ENCODE data around the gene HOXB13.
A peak's percentile ranks its signal among the peaks of the same experiment; 100 is the strongest.
"Not testable (repeated sequence)": the region's sequence is repeated elsewhere in the genome, so short reads cannot be mapped to it uniquely, and the experiment has no call there.

The HOXB13 gene

DNA sequence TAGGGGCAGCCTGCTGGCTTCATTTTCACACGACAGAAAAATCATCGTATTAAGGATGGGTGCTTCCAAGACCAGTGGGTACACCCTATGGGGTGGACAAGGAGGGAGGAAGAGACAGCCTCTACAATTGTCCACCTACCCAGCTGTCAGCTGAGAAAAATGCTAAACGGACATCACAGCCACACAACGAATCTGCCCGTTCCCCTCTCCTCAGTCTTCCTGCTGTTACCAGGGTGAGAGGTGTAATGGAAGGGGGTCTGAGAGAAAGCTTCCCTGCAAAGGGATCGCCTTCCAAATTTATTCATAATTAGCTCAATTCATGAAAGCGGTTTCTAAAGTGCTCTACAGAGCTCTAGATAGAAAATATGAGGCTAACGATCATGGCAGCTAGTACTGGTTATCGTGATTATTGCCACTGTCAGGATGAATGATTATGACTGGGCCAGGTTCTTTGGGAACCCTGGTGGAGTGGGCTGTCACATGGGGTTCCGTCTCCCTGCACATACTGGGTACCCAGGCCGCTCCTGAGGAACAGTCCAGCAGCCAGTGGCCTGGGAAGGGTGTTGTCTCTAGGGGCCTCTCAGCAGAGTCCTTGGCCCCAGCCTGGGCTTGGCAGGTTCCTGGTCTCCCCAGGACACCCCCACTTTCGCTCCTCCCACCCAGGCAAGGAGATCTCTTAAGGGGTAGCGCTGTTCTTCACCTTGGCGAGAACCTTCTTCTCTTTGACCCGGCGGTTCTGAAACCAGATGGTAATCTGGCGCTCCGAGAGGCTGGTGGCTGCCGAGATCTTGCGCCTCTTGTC lies 2.2 kb downstream of the HOXB13 start:
- no peak for DNase-seq

DNA sequence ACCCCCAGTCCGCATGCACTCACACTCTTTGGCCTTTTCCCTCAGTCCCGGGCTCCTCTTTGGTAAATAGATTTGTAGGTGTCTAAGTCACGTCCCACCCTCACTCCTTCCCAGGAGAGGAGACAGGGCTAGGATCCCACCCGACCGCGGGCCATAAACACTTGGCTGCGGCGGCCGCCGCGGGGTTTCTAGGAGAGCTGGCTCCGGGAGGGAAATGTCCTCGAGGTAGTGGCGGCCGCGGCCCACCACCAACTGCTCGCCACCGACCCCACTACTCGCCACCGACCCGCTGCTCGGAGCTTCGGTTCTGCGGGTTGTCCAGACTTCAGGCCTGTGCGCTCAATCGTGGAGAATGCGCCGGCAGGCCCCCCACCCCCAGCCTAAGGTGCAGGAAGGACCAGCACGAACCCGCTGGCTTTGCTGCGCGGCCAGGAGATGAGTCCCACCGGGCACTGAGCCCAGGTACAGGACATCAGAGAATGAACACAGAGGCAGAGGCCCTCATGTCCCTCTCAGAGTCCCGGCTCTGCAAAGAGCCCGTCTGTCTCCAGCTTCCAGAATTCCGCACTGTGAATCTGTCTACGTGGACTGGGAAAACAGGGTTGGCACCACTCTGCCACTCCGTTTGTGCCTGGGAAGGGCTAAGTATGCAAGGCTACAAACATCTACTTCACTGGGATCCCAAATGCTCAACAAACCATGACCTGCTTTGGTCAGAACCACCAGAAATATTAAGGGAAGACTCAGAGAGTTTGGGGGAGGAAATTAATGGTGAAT lies 3.1 kb downstream of the HOXB13 start:
- no peak for DNase-seq

DNA sequence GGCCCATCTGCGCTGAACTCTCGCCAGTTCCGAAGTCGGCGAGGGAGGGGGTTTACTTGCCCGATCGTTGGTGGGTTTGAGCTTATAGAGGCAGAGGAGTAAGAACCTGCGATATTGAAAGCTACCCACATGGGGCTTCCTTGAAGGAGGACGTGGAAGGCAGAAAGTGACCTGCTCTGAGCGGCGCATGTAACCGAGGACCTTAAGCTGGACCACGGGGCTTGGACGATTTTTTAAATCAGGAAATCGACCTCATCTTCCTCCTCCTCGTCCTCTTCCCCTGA lies 3.6 kb downstream of the HOXB13 start:
- DNase-seq, result no peak

DNA sequence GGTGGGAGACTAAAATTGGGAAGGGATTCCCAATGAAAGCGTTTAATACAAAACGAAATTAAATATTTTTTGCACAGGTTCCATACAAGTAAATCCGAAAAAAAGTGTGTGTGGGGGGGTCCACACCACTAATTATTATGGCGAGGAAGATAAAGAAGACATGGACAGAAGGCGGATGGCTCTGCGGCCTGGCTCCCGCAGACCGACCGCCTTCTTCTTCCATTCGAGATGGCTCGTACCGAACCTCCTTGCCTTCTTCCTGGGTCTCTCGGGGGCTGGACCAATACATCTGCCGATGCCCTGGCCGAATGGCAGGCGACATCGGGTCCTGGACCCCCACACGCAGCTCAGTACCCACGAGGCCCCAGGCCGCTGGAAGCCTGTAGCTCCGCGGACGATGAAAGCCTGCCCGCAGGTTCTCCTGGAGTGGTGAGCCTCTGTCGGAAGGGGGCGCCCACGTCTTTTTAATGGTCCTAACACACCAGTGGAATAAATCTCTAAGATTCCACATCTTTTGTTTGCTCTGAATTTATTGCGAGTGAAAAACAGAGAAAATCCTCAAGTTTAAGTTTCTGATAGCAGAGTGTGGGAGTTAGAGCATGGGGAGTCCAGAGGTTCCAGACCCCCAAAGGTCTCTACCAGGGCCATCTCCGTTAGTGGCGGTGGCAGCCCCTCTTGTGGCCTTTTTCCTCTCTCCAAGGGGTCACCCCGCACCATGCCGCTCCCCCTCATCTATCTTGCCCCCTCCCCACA lies 4.1 kb downstream of the HOXB13 start:
- peak; percentile 69 for DNase-seq

DNA sequence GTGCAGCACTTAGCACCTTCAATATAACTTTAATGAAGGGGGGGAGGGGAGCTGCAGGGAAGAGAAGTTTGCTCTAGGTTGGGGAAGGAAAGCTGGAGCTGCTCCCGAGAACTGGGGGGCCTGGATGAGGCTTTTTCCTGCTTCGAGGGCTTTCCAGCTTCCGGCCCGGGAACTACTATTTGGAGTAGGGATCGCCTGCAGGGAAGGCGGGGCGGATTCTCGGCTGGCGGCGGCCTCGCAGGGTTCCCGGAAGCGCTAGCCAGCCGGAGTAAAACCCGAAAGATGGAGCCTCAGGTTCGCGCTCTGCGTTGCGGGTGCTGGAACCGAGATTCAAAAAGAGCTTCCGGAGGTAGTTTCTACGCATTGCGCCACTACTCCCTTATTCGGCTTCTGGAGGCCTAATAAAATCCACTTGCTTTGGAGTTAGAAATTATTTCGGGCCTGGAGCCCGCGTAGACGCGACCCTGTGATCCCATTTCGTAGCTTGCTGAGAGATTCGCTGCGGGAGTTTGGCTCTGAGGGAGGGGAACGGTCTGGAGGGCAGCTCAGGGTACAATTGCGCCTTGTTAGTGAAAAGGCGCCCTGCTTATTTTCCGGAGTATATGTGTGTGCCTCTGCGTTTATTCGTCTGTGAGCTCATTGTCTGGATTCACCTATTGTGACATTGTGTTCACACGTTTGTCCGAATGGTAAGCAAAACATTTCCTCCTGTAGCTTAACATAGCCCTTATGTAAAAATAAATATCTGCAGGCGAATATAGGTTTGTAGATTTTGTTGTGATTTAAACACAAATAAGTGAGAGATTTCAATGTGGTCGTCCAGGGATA lies 4.9 kb downstream of the HOXB13 start:
- DNase-seq, result peak; percentile 56

DNA sequence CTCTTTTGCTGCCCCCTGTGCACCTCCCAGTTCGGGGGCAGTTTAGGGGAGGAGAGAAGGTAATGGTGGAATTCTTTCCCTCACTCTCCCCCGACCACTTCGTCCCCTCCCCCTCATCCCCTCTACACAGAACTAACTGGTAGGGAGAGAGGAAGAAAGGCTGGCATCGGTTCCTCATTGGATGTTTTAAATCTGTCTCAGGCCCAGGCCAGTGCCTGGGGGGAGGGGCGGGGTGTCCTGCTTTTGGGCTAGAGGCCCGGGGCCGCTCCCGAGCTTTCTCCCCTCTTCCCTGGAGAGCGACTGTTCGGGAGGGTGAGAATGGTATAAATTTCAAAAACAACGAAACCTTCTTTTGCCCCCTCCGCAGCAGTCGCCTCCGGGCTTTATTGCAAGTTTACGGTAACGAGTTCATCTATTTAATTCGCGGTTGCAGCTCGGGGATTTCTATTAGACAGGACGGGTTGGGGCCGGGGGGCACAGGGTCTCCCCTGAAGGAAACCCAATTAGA lies 5.6 kb downstream of the HOXB13 start, which contains the start of gene PRAC2:
Gene PRAC2 (plus strand): TSS at position 271 of the 508 bp plus-strand sequence. CDS start 1,226 bp downstream, outside the sequence.
- peak; percentile 16 for DNase-seq

DNA sequence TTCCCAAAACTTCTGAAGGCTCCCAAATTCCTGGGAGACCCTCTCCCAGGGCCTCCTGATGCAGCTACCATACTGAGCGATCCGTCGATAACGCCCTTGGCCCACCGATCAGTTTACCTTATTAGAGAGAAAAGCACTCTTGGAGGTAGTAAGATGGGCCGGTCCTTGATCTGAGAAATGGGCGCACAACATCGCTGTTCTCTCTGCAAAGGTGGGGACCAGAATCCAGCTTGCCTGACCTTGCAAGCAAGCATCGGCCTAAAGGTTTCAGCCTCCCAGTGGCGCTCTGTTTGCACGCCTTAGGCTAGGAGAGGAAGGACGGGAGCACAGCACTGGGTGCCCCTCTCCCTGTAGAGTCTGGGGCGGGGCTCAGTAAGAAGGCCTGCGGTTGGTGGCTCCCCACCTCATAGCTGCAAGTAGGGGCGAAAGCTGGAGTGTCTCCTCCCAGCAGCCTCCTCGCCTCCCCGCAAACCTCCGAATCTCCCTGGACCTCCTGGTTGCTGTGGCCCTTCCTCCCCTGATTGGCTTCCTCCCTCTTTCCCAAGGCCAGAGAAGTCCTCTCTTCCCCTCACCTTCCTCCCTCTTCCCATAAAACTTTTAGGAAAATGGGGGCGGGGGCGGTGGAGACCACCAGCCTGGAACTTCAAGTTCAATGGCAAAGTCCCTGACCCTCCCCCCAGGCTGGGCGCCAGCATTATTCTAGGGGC lies 6.2 kb downstream of the HOXB13 start, which contains the start of gene PRAC1:
Gene PRAC1 (minus strand): TSS at position 318 of the 707 bp plus-strand sequence. CDS start 126 bp downstream, at position 192.
- DNase-seq, result no peak

DNA sequence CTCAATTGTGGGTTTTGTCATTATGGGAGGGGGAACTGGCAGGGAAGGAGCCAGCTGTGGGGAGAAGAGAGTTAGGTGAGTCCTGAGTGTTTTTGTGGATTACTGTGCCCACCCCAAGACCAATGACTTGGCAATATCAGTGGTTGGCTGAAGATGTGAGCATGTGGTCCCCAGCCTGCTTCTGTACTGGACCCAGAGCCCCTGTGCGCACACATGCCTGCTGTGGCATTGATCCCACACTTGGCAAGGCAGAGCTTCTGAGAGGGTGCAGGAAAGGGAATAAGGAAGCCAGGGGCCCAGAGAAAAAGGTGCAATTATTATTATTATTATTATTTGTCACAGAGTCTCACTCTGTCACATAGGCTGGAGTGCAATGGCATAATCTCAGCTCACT lies 7.5 kb downstream of the HOXB13 start:
- no peak for DNase-seq

DNA sequence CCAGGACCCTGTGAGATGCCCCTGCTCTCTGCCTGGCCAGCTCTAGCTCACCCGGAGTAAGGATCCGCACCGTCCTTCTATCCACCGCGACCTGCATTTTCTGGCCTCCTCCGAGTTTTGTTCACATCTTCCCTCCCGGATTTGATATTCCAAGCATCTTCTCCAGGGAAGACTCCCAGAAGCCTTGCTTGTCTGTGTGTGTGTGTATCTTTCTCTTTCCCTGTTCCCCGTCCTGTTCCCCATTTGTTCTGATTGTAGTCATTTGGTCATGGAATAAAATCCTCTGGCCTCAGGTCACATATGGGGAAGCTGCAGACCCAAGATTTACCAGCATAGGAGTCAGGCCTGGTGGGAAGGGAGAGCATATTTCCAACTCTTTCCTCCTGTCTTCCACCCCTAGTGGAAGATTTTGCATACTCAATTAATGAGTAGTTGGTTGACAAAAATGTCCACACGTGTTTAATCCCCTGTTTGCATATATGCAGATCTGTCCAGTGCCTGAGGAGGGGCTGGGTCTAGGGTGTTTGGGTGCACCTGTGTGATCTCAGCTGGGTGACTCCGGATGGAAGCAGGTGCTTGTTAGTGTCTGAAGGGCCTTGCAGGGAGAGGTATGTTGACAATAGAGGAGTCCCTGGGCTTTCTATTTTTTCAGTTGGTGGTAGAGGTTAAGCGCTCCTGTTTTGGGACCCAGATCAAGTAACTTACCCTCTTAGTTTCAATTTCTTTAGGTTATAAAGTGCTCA lies 8.1 kb downstream of the HOXB13 start:
- DNase-seq, result peak; percentile 34

DNA sequence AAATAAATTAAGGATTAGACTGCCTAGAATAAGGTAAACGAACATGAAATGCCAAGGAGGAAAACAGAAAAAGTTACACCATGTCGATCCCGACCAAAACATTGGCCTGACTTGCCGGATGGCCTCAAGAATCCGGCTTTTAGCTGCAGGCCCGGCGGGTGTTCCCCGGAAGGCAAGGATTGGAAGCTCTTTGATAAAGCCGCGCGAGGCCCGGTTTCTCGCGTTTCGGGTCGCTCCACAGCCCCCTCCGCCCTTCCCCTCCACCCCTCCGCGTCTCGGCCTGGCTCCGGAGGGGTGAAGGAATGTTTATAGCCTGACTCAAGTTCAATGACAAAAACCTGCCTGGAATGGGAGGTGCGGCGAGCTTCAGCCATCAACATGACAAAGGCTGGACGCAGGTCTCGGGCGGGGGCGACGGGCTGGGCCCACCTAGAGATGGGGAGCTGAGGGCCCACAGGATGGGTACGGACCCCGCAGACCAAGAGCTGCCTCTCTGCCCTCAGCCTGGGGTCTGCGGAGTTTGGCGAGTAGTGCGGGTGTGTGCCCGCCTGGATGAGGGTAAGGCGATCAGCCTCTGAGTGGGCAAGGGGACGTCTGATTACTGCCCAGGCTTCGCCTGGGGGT lies 8.8 kb downstream of the HOXB13 start:
- DNase-seq, result no peak

DNA sequence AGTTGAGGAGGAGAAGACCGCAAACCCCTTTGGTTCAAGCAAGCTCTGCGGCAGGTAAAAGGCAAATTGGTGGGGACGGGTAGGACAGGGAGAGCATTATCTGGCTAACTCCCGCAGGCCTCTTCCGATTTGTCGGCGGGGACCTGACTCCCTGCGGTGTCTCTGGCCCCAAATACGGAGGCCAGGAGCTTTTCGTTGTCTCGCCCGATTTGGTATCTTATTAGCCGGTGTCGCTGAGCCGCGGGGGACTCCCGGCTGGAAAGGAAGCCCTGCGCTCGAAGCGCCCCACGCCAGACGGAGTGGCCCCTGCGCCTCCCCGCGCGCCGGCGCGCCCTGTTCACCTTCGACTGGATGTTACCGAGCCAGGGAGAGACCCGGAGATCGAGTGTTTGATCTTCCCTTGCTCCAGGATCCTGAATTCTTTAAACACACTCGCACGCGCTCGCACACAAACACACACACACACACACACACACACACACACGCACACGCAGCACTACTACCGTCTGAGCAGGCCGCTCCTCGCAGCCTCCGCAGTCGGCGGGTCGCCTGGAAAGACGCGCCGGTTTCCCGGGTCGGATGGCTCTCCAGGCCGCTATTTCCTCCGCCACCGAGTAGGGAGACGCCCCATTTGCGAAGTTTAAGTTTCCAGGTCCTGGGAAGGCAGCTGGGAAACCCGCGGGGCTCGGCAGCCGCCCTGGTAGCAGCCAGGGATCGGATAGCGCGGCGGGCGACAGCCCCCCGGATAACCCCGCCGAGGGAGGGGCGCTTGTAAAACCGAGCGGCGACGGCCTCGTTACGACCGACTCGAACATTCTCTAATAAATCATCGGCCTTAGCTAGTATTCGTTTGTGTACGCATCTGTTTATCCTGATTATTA lies 9.5 kb downstream of the HOXB13 start:
- DNase-seq, result no peak

DNA sequence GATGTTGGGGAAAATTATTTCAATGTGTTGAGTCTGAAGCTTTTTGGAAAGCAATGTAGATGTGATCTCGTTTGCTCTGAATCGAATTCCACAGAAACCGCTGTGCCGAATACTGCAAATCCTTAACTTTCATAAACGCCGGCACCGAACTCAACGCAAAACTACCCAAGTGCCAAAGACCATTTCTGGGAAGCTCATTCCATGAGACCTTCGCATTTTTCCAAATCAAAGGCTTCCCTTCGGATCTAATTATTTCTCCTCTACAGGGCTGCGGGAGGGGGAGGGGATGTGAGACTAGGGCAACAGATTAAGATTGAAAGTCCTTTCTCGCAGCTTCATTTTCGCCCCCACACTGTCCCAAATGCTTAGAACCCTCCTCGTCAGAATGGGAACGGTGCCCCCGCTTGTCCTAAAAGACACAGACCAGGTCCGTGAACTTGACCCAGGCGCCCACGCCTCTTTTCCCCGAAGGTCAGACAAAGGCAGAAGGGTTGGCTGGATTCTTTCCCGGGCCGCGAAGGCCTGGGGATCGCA lies 10.3 kb downstream of the HOXB13 start:
- DNase-seq, result no peak

DNA sequence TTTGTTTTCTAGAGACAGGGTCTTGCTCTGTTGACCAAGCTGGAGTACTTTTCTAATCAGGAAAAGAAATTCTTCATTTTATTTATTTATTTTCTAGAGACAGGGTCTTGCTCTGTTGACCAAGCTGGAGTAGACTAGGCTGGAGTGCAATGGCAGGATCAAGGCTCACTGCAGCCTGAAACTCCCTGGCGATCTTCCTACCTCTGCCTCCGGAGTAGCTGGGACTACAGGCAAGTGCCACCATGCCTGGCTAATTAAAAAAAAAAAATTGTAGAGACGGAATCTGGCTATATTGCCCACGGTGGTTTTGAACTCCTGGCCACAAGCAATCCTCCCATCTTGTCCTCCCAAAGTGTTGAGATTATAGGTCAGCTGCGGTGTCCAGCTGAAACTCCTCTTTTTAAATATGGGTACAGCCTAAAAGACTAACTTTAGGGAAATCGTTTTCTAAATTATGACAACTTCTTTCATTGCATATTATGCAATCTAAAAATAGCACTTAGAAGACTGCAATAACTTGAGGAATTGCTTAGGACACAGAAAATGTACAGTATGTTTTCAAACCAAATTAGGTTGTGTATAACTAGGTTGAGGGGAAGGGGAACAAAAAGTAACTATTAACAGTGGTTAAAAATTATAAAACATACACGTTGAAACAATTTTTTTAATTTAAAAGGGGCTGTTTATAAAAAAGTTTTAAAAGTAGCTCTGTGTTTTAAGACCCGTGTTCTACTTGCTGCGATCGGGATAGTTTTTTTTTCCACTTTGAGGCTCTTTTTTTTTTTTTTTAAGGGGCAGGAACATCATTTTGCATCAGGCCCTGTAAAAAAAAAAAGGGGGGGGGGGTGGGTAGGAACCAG lies 11.0 kb downstream of the HOXB13 start:
- no peak for DNase-seq

DNA sequence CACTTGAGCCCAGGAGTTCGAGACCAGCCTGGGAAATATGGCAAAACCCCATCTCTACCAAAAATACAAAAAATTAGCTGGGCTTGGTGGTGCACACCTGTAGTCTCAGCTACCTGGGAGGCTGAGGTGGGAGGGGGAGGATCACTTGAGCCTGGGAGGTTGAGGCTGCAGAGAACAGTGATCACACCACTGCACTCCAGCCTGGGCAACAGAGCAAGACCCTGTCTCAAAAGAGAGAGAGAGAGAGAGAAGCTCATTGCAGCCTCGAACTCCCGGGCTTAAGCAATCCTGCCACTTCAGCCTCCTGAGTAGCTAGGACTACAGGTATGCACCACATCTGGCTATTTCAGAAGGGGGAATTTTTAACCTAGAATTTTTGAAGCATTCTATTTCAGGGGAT lies 12.0 kb downstream of the HOXB13 start:
- DNase-seq, result not testable (repeated sequence)

DNA sequence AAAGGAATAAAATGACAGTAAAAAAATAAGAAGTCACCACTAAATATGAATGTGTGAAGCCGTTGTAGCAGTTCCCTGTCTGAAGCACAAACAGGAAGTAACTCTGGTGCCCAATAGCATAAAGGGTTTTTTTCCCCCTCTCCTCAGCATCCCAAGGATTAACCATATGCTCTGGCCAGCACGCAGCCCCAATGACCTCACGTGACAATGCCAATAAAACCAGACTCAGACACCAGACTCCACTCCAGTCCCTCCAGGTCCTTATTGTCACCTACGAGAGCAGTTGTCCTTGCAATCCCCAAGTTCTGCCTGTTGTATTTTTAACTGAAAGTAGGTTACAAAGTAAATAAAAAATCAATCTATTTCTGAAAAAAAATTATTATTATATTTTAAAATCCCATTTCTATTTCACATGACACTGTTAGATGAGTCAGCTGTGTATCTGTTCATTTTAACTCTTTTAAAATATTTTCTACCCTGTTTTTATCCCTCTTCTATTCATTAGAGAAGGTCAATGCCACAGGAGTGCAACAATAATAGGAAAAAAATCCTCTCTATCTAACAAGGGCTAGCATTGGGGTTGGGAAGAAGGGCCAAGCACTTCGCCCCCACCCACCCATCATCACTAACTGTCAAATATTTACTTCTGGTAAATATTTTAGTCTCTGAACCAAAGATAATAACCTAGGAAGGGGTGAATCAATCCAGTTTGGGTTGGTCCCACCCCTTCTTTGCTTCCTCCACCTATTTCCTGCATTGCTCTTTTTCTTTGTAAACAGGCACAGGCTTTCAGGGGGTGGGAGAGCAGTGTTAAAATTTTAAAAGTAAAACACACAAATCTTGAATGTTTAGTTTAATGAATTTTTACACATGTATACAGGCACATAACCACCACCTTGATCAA lies 12.8 kb downstream of the HOXB13 start:
- DNase-seq, result peak; percentile 80

DNA sequence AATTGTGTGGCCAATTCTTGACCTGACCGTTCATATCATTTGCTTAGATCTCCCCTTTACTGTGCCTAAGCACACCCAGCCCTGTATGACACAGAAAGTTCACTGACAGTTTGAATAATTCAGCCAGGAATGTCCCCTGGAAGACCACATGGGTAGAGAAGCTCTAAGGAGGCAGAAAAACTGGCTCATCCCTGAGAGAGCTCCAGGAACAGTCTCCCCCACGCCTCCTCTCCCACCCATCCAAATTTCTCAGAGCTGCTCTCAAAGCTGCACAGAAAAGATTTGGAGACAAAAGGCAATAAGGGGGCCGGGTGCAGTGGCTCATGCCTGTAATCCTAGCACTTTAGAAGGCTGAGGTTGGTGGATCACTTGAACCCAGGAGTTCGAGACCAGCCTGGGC lies 17.4 kb downstream of the HOXB13 start:
- no peak for DNase-seq

Measured in DMS153 (cell line).